K562 (cell line): ENCODE measurements around the gene ZSCAN2. TPM values are rescaled to one million over a fixed set of nuclear protein-coding genes. Genes with fewer than 3 reads are reported as not detected.

Experiments
- ATF2 ChIP-seq: sonication (generic); formaldehyde crosslinking; IDR thresholded peaks from 2 replicates; pipeline ENCODE4 v1.8.1; 2022; ENCODE audit warnings: missing genetic modification reagents
- CXXC5 ChIP-seq: fragments of 250-450 bp; sonication (Bioruptor Pico); IDR thresholded peaks from 2 replicates; pipeline ENCODE4 v1.8.0; 2022; ENCODE audit warnings: inconsistent platforms, mild to moderate bottlenecking, moderate library complexity
- FOXP4 ChIP-seq: sonication (generic); formaldehyde crosslinking; IDR thresholded peaks from 2 replicates; pipeline ENCODE4 v1.8.0; 2022; ENCODE audit warnings: mild to moderate bottlenecking, missing genetic modification reagents, borderline replicate concordance
- HNRNPL ChIP-seq: fragments of 200-400 bp; formaldehyde crosslinking; IDR thresholded peaks from 2 replicates; pipeline ENCODE4 v1.6.1; 2017; ENCODE audit warnings: low read depth, mild to moderate bottlenecking, low read length
- SIN3B ChIP-seq: fragments of 450-650 bp; IDR thresholded peaks from 2 replicates; pipeline ENCODE4 v1.6.1; 2017; ENCODE audit warnings: low read depth, mild to moderate bottlenecking, moderate library complexity
- ZBTB11 ChIP-seq, 3 experiments: fragments of 200-800 bp in 1 of 3; fragments of 250-450 bp in 1 of 3; fragments of 450-650 bp in 1 of 3; sonication (Bioruptor Pico) in 1 of 3; sonication (Bioruptor generic) in 1 of 3; formaldehyde crosslinking in 1 of 3; IDR thresholded peaks; 2 replicates each; pipeline versions ENCODE4 v1.6.1 to v1.8.0; 2016 to 2022; ENCODE audit warnings: mild to moderate bottlenecking in 2 of 3, missing genetic modification characterization in 2 of 3, missing compliant biosample characterization in 1 of 3, moderate library complexity in 1 of 3
- ZKSCAN1 ChIP-seq: fragments of 150-350 bp; IDR thresholded peaks from 2 replicates; pipeline ENCODE4 v1.6.1; 2016; ENCODE audit warnings: low read depth, low read length
- ZNF253 ChIP-seq: fragments of 250-450 bp; sonication (Bioruptor Pico); conservative IDR thresholded peaks from 2 replicates; pipeline ENCODE4 v1.6.1; 2021; ENCODE audit warnings: mild to moderate bottlenecking
- ZNF561 ChIP-seq: fragments of 450-650 bp; formaldehyde crosslinking; conservative IDR thresholded peaks from 2 replicates; pipeline ENCODE4 v1.4.0; 2020; ENCODE audit warnings: mild to moderate bottlenecking, moderate library complexity
- ZNF79 ChIP-seq: fragments of 250-450 bp; sonication (Bioruptor Pico); IDR thresholded peaks from 2 replicates; pipeline ENCODE4 v1.4.0; 2020; ENCODE audit warnings: low read depth, mild to moderate bottlenecking, moderate library complexity
- polyA plus RNA-seq, 8 experiments: library from polyadenylated mRNA; depleted of rRNA in 4 of 8; stranded (reverse) in 5 of 8; unstranded in 3 of 8; fragments of >200 nt; fragmentation: Nextera tagmentation in 2 of 8; fragmentation: Illumina TruSeq in 1 of 8; extraction: Ambion mirVana in 2 of 8; extraction: Trizol in 1 of 8; gene quantifications; 2 replicates each; pipeline versions ENCODE4 v1.2.1 to v1.2.3, GENCODE V29; 2011 to 2014; ENCODE audit warnings: inconsistent platforms in 1 of 8, missing spikeins in 1 of 8
- total RNA-seq, 7 experiments: library from RNA; depleted of rRNA in 6 of 7; stranded (reverse); fragments of >200 nt in 6 of 7; fragmentation: Illumina TruSeq in 2 of 7; extraction: Trizol in 2 of 7; gene quantifications; 2 replicates each; pipeline versions ENCODE4 v1.2.1 to v1.2.3, GENCODE V29; 2011 to 2021; ENCODE audit warnings: low replicate concordance in 1 of 7
- TF ChIP-seq, protein P1 (sequence below): IDR thresholded peaks from 3 replicates; pipeline ENCODE4 v1.6.1; 2011; ENCODE audit warnings: borderline replicate concordance, mild to moderate bottlenecking, moderate library complexity; ENCODE audit not compliant: insufficient read length; ENCODE audit errors: extremely low read depth

The ZSCAN2 gene
- total and polyA plus RNA-seq, 9 of the 15 experiments (the other 6 are each of a cell fraction or from before 2014, with no cell fraction given): 1.7 to 14.2 (median 6.6) TPM

GRCh38 chr15:84653910-84654688, 53.3 kb downstream of the ZSCAN2 start, which contains the start of gene WDR73 (continued):
- TF ChIP-seq ATF2 (CRISPR knock-in tag) (no peak), ZNF253 (no peak), ZNF79 (CRISPR knock-in tag) (no peak), ZKSCAN1 (no peak), SIN3B (peak; percentile 81), ZNF561 (no peak), CXXC5 (CRISPR knock-in tag) (peak; percentile 62), ZBTB11 (CRISPR knock-in tag; IDR thresholded peaks at IDR 0.05) (peak in 1 of 3 experiments; percentile 25; a peak in 1 of 6 replicates), HNRNPL (no peak), FOXP4 (peak; percentile 70; the same call in 1 of the 2 replicates)
- TF ChIP-seq, protein P1, sequence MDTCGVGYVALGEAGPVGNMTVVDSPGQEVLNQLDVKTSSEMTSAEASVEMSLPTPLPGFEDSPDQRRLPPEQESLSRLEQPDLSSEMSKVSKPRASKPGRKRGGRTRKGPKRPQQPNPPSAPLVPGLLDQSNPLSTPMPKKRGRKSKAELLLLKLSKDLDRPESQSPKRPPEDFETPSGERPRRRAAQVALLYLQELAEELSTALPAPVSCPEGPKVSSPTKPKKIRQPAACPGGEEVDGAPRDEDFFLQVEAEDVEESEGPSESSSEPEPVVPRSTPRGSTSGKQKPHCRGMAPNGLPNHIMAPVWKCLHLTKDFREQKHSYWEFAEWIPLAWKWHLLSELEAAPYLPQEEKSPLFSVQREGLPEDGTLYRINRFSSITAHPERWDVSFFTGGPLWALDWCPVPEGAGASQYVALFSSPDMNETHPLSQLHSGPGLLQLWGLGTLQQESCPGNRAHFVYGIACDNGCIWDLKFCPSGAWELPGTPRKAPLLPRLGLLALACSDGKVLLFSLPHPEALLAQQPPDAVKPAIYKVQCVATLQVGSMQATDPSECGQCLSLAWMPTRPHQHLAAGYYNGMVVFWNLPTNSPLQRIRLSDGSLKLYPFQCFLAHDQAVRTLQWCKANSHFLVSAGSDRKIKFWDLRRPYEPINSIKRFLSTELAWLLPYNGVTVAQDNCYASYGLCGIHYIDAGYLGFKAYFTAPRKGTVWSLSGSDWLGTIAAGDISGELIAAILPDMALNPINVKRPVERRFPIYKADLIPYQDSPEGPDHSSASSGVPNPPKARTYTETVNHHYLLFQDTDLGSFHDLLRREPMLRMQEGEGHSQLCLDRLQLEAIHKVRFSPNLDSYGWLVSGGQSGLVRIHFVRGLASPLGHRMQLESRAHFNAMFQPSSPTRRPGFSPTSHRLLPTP: no peak
